Measurements from ENCODE around the gene RASSF10. TPM values are rescaled to one million over a fixed set of nuclear protein-coding genes. Genes with fewer than 3 reads are reported as not detected.
A peak's percentile ranks its signal among the peaks of the same experiment; 100 is the strongest.

Gene RASSF10
- total RNA-seq, 2 donors from 2014 or later: 29.1 to 30.8 TPM

DNA sequence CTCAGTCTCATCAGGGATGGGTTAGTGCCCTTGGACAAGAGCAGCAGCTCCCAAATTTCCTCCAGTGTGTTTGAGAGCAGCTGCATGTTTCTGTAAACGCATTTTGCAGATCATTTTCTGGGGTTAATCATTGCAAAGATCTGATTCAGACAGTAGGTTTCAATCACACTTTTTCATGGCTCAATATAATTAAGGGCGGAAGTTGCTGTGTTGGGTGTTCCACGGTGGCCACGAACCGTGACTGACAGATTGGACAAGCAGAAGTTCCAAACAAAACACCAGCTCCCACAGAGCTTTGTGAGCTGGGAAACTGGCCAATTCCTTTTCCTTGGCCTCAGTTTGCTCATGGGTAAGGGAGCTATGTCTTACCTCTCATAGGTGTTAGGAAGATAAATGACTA is 8.4 kb upstream of the RASSF10 start:
- H3K27me3 Mint-ChIP-seq (ENCODE audit: insufficient read depth): peaks cover 12% of the 10 kb centered on the region
- peaks cover 15% of the 10 kb centered on the region for H3K4me1 Mint-ChIP-seq
- Histone ChIP-seq H3K4me1 (ENCODE audit: control insufficient read depth, insufficient read depth, low read length) (no peaks in the 10 kb centered on the region), H3K27ac (ENCODE audit: low read depth, low read length) (no peak overlapping the region), H3K9me3 (ENCODE audit: control insufficient read depth, low read length) (peaks cover 19% of the 10 kb centered on the region), H3K27me3 (ENCODE audit: control insufficient read depth, insufficient read depth, low read length, poor library complexity, severe bottlenecking) (no peaks in the 10 kb centered on the region), H3K4me3 (ENCODE audit: low read length) (no peak overlapping the region), H3K36me3 (ENCODE audit: control insufficient read depth, insufficient read depth, low read length) (no peaks in the 10 kb centered on the region), H3K9ac (ENCODE audit: extremely low read depth, low read length, poor library complexity, severe bottlenecking) (no peak overlapping the region)
- DNase-seq: no peak
- H3K4me3 Mint-ChIP-seq: no peak overlapping the region
- WGBS, 2 experiments (ENCODE audit: insufficient coverage in 1 of 2, insufficient read length in 1 of 2): 70 to 76% methylated on average over 5 of the region's 5 CpGs
- TF ChIP-seq, protein P1, sequence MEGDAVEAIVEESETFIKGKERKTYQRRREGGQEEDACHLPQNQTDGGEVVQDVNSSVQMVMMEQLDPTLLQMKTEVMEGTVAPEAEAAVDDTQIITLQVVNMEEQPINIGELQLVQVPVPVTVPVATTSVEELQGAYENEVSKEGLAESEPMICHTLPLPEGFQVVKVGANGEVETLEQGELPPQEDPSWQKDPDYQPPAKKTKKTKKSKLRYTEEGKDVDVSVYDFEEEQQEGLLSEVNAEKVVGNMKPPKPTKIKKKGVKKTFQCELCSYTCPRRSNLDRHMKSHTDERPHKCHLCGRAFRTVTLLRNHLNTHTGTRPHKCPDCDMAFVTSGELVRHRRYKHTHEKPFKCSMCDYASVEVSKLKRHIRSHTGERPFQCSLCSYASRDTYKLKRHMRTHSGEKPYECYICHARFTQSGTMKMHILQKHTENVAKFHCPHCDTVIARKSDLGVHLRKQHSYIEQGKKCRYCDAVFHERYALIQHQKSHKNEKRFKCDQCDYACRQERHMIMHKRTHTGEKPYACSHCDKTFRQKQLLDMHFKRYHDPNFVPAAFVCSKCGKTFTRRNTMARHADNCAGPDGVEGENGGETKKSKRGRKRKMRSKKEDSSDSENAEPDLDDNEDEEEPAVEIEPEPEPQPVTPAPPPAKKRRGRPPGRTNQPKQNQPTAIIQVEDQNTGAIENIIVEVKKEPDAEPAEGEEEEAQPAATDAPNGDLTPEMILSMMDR (conservative IDR thresholded peaks at IDR 0.05): no peak
- H3K9me3 Mint-ChIP-seq: peaks cover 14% of the 10 kb centered on the region
- H3K36me3 Mint-ChIP-seq (ENCODE audit: low read depth): peaks cover 27% of the 10 kb centered on the region
- H3K27ac Mint-ChIP-seq: no peak overlapping the region

DNA sequence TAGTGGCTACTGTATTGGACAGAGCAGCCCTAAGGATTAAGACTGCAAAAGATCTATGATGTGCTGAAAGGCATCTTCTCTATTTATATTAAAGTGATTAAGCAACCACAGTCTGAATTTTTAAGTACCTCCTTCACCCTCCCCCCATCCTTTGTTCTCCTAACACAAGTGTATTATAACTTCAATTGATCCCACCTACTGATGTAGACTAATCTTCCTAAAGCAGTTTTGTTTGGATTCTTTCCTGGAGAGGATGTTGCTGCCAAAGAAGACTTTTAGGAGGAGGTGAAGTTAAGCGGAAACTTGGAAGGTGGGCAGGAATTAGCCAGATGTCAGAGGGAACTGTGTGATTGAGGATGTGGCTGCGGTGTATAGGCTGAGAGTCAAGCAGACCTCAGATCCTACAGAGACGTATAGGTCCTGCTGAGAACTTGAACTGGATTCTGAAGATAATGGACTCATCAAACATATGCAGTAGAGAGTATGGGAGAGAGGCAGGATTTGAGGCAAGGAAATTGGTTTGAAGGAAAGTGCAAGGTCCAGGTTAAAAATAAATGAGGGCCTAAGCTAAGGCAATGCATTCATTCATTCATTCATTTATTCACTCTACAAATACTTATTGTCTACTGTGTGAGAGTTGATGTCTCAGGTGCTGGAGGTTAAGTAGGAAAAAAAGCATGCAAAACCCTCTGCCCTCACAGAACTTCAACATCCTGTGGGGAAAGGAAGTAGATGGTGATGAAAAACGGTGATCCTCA is 5.2 kb upstream of the RASSF10 start:
- H3K4me3 Mint-ChIP-seq: no peak overlapping the region
- H3K27ac Mint-ChIP-seq: no peak overlapping the region
- no peak overlapping the region for H3K9ac ChIP-seq (ENCODE audit: extremely low read depth, low read length, poor library complexity, severe bottlenecking)
- DNase-seq: no peak
- peaks cover 20% of the 10 kb centered on the region for H3K9me3 ChIP-seq (ENCODE audit: control insufficient read depth, low read length)
- H3K27me3 ChIP-seq (ENCODE audit: control insufficient read depth, insufficient read depth, low read length, poor library complexity, severe bottlenecking): no peaks in the 10 kb centered on the region
- H3K4me1 ChIP-seq (ENCODE audit: control insufficient read depth, insufficient read depth, low read length): peaks cover 6% of the 10 kb centered on the region
- peaks cover 32% of the 10 kb centered on the region for H3K4me1 Mint-ChIP-seq
- peaks cover 32% of the 10 kb centered on the region for H3K36me3 Mint-ChIP-seq (ENCODE audit: low read depth)
- peaks cover 15% of the 10 kb centered on the region for H3K9me3 Mint-ChIP-seq
- H3K4me3 ChIP-seq (ENCODE audit: low read length): no peak overlapping the region
- H3K36me3 ChIP-seq (ENCODE audit: control insufficient read depth, insufficient read depth, low read length): no peaks in the 10 kb centered on the region
- WGBS, 2 experiments (ENCODE audit: insufficient coverage in 1 of 2, insufficient read length in 1 of 2): 85 to 91% methylated on average over 4 of the region's 4 CpGs
- H3K27me3 Mint-ChIP-seq (ENCODE audit: insufficient read depth): peaks cover 42% of the 10 kb centered on the region
- TF ChIP-seq, protein P1 (conservative IDR thresholded peaks at IDR 0.05): no peak
- no peak overlapping the region for H3K27ac ChIP-seq (ENCODE audit: low read depth, low read length)

DNA sequence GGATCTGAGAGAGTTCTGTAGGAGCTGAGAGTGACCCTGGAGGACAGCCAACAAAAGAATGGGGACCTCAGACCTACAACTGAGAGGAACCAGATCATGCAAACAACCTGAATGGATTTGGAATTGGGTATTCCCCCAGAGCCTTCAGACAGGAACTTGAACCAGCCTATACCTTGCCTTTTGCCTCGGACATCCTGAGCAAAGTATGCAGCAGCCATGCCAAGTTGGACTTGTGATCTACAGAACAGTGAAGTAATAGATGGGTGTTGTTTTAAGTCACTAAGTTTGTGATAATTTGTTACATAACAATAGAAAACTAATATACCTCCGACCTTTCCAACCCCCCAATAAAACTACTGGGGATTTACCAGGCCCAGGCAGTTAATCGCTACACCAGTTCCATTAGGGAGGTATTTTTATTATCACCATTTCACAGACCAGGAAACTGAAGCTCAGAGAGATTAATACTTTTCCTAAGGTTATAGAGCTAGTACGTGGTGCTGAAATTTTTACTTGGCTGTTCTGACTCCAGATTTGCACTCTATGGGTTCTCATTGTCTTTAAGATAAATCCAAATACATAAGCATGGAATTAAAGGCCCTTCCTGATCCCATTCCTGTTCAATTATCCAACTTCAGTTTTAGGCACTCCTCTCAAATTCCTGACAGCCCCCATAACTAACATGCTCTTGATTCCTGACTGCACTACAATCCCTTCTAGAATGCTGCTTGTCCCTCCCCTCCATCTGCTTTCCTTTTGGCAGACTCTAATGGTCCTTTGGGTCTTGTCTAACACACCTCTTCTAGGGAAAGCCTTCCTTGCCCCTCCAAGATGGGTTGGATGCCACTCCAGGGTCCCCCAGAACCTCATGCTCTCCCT is 1.7 kb upstream of the RASSF10 start:
- Mint-ChIP-seq H3K4me1 (peaks cover 30% of the 10 kb centered on the region), H3K9me3 (peaks cover 15% of the 10 kb centered on the region), H3K36me3 (ENCODE audit: low read depth) (peaks cover 24% of the 10 kb centered on the region), H3K27ac (no peak overlapping the region), H3K4me3 (peak overlapping the region; percentile 79), H3K27me3 (ENCODE audit: insufficient read depth) (peaks cover 67% of the 10 kb centered on the region)
- Histone ChIP-seq H3K9me3 (ENCODE audit: control insufficient read depth, low read length) (peaks cover 13% of the 10 kb centered on the region), H3K4me3 (ENCODE audit: low read length) (peak overlapping the region; percentile 83), H3K27ac (ENCODE audit: low read depth, low read length) (no peak overlapping the region), H3K4me1 (ENCODE audit: control insufficient read depth, insufficient read depth, low read length) (peaks cover 6% of the 10 kb centered on the region), H3K27me3 (ENCODE audit: control insufficient read depth, insufficient read depth, low read length, poor library complexity, severe bottlenecking) (no peaks in the 10 kb centered on the region), H3K36me3 (ENCODE audit: control insufficient read depth, insufficient read depth, low read length) (no peaks in the 10 kb centered on the region), H3K9ac (ENCODE audit: extremely low read depth, low read length, poor library complexity, severe bottlenecking) (no peak overlapping the region)
- 94 to 100% methylated on average over 1 to 4 of the region's 4 CpGs for WGBS, 2 experiments (ENCODE audit: insufficient coverage in 1 of 2, insufficient read length in 1 of 2)
- TF ChIP-seq, protein P1 (conservative IDR thresholded peaks at IDR 0.05): no peak
- no peak for DNase-seq
